ENCODE measurements around the gene ACOX1. TPM values are rescaled to one million over a fixed set of nuclear protein-coding genes. Genes with fewer than 3 reads are reported as not detected.

ACOX1 gene
- polyA plus RNA-seq, 1 of the 3 experiments (the other 2 are of a cell fraction) = 21.5 TPM

GRCh38 chr17:75921596-75921995 is 57.4 kb downstream of the ACOX1 start:
- Histone ChIP-seq H3K9me2 (no peaks in the 10 kb centered on the region), H3K9ac (no peak overlapping the region), H4K20me1 (ENCODE audit: insufficient read depth) (no peaks in the 10 kb centered on the region), H3K36me3 (replicated peaks in 1 of 2; ENCODE audit: control insufficient read depth in 1 of 2, insufficient read depth in 2 of 2, low read length in 1 of 2) (peaks cover 6 to 22% of the 10 kb centered on the region in 2 experiments), H3K4me3 (ENCODE audit: low read depth in 2 of 2, low read length in 1 of 2) (no peak overlapping the region), H3K27me3 (ENCODE audit: insufficient read depth) (no peaks in the 10 kb centered on the region), H3K9me3 (no peaks in the 10 kb centered on the region), H3K4me1 (ENCODE audit: control insufficient read depth in 1 of 2, insufficient read depth in 2 of 2, low read depth in 1 of 2, low read length in 1 of 2) (no peaks in the 10 kb centered on the region), H3K27ac (ENCODE audit: low read depth in 2 of 2, low read length in 1 of 2) (no peak overlapping the region), H3F3A (replicated peaks; ENCODE audit: insufficient read depth) (no peaks in the 10 kb centered on the region), H3K4me2 (no peak overlapping the region), H3K79me2 (ENCODE audit: insufficient read depth) (no peaks in the 10 kb centered on the region), H2AFZ (ENCODE audit: low read depth) (no peak overlapping the region)
- 92% methylated on average over 15 of the region's 15 CpGs for WGBS (ENCODE audit: low lambda C conversion rate)
- ChIA-PET CTCF (interaction anchor here (0.9 to 3.0 kb wide), 9 partner anchors 9 to 96 kb away, joined by 3 to 22 read pairs (median 5); partner anchors contain the start of genes MRPL38 and TRIM47), POLR2A (no interaction called here)
- no peak for TF ChIP-seq SMC3 (IDR thresholded peaks at IDR 0.05; ENCODE audit: low read depth, low read length)
- TF ChIP-seq RAD21 (IDR thresholded peaks at IDR 0.05; ENCODE audit: low read length) = no peak
- no peak for TF ChIP-seq MEF2A (IDR thresholded peaks at IDR 0.05; ENCODE audit: borderline replicate concordance, low read depth)
- TF ChIP-seq CTCF (IDR thresholded peaks at IDR 0.05) = no peak
- TF ChIP-seq POLR2AphosphoS5 (IDR thresholded peaks at IDR 0.05; ENCODE audit: low read depth, low read length) = no peak
- no peak for TF ChIP-seq NFIC (IDR thresholded peaks at IDR 0.05; ENCODE audit: borderline replicate concordance)
- no peak for TF ChIP-seq EP300 (IDR thresholded peaks at IDR 0.05; ENCODE audit: borderline replicate concordance in 1 of 2, low read depth in 1 of 2, low read length in 1 of 2)
- no peak for TF ChIP-seq EZH2phosphoT487 (IDR thresholded peaks at IDR 0.05; ENCODE audit: borderline replicate concordance, low read depth)
- TF ChIP-seq SIN3A (IDR thresholded peaks at IDR 0.05; ENCODE audit: borderline replicate concordance, low read depth, low read length) = no peak
- no peak for TF ChIP-seq RXRA (IDR thresholded peaks at IDR 0.05; ENCODE audit: borderline replicate concordance, low read depth)
- no peak for TF ChIP-seq MAX (IDR thresholded peaks at IDR 0.05; ENCODE audit: low read depth)
- DNase-seq = no peak

GRCh38 chr17:75920045-75920560 is 58.9 kb downstream of the ACOX1 start:
- TF ChIP-seq GABPA (IDR thresholded peaks at IDR 0.05; ENCODE audit: low read depth) (no peak), PBX3 (IDR thresholded peaks at IDR 0.05) (no peak), GATA2 (CRISPR knock-in tag; IDR thresholded peaks at IDR 0.05) (no peak), CTCF (IDR thresholded peaks at IDR 0.05) (no peak), FOSL2 (IDR thresholded peaks at IDR 0.05; ENCODE audit: borderline replicate concordance, low read depth) (no peak), TEAD4 (IDR thresholded peaks at IDR 0.05; ENCODE audit: borderline replicate concordance, insufficient read depth) (no peak), IRF3 (IDR thresholded peaks at IDR 0.05; ENCODE audit: low read depth, low read length) (no peak), TCF12 (IDR thresholded peaks at IDR 0.05) (no peak)
- no peaks in the 10 kb centered on the region for H3K9me2 ChIP-seq

More at GRCh38 chr17:75920045-75920560, 58.9 kb downstream of the ACOX1 start:
- Histone ChIP-seq H3F3A (replicated peaks; ENCODE audit: insufficient read depth) (no peaks in the 10 kb centered on the region), H3K27me3 (ENCODE audit: insufficient read depth) (no peaks in the 10 kb centered on the region), H3K4me1 (ENCODE audit: control insufficient read depth in 1 of 2, insufficient read depth in 2 of 2, low read depth in 1 of 2, low read length in 1 of 2) (no peaks in the 10 kb centered on the region), H4K20me1 (ENCODE audit: insufficient read depth) (no peaks in the 10 kb centered on the region), H3K9me3 (no peaks in the 10 kb centered on the region), H3K36me3 (replicated peaks in 1 of 2; ENCODE audit: control insufficient read depth in 1 of 2, insufficient read depth in 2 of 2, low read length in 1 of 2) (peaks cover 0 to 10% of the 10 kb centered on the region in 2 experiments), H3K79me2 (ENCODE audit: insufficient read depth) (no peaks in the 10 kb centered on the region), H3K9ac (no peak overlapping the region), H2AFZ (ENCODE audit: low read depth) (no peak overlapping the region), H3K4me2 (no peak overlapping the region), H3K27ac (ENCODE audit: low read depth in 2 of 2, low read length in 1 of 2) (no peak overlapping the region), H3K4me3 (ENCODE audit: low read depth in 2 of 2, low read length in 1 of 2) (no peak overlapping the region)
- ChIA-PET CTCF (interaction anchor here (0.8 to 3.0 kb wide), 8 partner anchors 9 to 94 kb away, joined by 3 to 22 read pairs (median 5); partner anchors contain the start of genes ACOX1, MRPL38 and TEN1), POLR2A (interaction anchor here (0.7 to 1.2 kb wide), 4 partner anchors 8 to 144 kb away, joined by 3 to 4 read pairs (median 3); no protein-coding TSS in a partner anchor)
- DNase-seq = no peak
- WGBS (ENCODE audit: low lambda C conversion rate) = 96% methylated on average over 8 of the region's 11 CpGs

Measured in SK-N-SH (cell line).